HS-5 (cell line): ENCODE data around the gene PLAU.
"Not testable (repeated sequence)": the region's sequence is repeated elsewhere in the genome, so short reads cannot be mapped to it uniquely, and the experiment has no call there.

Experiments used
- DNase-seq: peaks from one replicate; pipeline ENCODE4 v3.0.0-alpha.2; 2012; ENCODE audit warnings: low read depth

PLAU gene

DNA sequence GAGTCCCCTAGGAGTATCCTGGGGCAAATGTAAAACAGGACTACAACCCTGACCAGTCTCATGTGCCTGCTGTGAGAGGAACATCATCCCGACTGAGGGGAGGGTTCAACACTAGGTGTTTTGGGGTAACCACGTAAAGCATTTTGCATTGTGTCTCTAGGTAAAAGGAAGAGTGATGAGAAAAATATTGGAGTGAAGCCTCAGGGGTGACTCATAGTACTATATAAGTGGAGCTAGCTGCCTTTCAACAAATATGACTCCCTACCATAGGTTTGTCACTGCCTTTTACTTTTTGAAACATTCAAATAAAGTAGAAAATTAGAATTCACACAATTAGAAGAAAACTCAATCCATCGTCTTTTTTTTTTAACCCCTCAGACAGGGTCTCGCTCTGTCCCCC is 34.0 kb upstream of the PLAU start:
- DNase-seq: no peak

- DNase-seq: no peak
Measured at GRCh38 chr10:73877533-73878160, 33.3 kb upstream of the PLAU start.

DNA sequence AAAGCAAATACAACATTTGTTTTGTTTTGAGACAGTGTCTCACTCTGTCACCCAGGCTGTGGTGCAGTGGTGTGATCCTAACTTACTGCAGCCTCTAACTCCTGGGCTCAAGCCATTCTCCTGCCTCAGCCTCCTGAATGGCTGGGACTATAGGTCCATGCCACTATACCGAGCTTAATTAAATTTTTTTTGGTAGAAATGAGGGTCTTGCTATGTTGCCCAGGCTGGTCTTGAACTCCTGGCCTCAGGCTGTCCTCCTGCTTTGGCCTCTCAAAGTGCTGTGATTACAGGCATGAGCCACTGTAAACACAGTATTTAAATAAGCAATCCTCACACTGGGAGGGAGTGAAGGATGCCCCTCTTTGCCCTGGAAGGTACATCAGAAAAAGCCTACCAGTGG is 32.6 kb upstream of the PLAU start:
- DNase-seq: no peak

DNA sequence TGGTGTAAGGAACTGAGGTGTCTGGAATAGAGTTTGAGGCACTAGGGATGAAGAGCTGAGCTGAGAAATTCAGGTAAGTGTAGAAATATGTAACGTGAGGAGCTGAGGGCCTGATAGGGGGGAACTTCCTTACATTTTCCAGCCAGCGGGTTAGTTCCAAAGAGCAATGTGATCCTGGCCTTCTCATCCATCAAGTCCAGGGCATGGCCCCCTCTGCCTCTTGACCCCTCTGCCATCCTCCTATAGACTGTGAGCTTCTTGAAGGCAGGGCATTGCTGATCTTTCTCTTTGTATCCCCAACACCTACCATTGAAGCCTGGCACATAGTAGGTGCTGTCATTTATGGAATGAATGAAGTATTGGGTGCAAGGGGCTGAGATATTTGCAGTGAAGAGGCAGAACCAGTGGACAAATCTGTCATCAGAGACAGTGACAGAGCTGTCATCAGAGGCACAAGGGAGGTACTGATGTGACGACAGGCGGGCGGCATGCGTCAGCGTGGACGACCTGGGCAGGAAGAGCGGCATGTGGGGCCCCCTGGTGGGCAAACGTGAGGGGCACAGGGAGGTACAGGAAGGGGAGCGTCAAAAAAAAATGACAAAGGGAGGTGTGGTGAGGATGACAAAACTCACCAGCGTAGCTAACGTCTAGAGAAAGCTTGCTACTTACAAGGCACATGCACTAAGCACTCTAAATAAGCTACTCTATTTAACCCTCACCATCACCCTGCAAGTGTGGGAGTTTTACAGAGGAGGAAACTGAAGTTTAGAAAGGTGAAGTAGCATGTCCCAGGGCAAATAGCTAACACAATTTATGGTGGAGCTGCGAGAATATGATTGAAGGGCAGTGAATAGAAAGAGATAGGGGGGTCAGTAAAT is 31.4 kb upstream of the PLAU start:
- no peak for DNase-seq

DNA sequence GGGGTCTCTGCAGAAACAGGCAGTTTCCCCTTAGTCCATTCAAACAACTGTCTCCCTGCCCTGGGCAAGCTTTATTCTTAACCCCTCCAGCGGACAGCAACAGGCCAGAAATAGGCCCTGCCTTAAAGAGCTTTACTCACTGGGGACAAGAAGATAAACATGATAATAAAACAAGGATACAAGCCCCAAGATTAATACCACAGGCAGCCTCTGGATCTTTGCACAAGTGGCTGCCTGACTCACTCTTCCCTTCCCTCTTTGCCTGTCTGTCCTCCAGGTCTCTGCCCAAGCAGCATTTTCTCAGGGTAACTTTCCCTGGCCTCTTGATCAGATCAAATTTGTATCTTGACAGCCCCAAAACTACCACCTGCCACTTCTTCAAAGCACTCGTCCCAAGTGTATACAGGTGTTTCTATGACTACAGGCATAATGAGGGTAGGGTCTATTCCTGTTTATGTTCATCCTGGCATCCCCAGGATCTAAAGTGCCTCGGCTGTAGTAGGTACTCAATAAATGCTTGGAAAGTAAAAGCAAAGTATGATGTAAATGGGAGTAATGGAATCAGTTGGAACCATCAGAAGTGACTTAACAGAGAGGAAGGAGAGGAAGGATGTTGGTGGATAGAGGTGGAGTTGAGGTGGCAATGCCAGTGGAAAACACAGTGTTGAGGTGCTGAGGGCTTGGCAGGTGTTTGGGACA is 29.6 kb upstream of the PLAU start:
- DNase-seq: no peak

GRCh38 chr10:73884017-73884416 is 26.9 kb upstream of the PLAU start:
- DNase-seq: no peak

GRCh38 chr10:73886085-73886529 is 24.8 kb upstream of the PLAU start:
- DNase-seq: no peak

DNA sequence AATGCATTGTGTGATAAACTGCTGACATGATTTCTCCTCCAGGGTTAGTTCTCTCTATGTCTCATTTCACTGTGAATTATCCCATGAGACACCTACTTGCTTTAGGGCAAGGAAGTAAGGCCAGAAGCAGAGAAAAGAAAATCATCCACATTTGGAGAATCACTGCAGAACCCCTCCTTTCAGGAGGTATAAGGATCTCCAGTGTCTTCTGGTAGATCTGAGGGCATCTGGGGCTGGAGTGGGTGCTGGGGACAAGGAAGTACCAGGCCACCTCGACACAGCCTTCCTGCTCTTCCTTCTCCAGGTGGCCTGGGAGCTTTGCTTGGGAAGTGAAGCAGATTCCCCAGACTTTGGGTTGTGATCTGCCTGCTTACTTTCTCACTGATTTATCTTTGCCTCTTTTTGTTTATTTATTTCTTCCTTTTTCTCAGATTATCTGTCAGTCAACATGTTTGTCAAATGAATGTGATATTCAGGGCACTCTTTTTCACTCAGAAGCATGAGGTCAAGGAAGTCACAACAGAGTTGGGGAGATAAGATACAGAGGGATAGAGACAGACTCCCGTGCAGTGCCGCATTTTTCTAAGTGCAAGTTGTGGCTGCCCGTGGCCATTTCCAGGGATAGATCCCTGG is 24.2 kb upstream of the PLAU start:
- no peak for DNase-seq

DNA sequence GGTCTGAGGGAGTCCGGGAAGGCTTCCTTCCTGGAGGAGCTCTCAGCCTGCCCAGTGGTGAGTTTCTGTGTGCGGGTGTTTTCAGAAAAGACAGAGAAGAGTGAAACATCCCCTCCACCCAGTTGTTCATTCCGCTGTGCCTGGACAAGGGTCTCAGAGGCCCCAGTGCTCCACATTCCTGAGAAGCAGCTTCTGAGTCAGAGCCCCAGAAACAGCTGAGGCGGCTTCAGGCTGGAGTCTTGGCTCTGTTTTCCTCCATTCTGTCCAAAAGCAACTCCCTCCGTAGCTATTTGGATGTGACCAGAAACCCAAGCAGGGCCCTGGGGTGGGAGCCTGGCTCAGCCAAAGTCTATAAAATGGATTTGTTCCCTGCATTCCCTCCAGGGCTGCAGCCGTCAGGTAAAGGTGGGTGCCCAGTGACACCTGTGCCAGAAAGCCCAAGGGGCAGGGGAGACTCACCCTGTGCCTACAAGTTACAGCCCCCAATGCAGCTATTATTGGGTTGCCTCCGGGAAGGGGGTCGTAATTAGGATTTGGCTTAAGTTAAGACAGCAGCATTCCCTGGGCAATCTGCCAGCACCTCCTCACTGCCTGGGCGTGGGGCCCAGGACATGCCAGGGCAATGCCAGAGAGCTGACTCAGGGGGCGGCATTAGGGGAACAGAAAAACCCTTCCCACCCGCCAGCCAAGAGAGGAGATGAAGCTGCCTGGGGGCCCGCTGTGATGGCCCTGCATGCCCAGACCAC is 23.5 kb upstream of the PLAU start:
- DNase-seq: no peak

- DNase-seq: no peak
Measured at GRCh38 chr10:73888514-73888913, 22.4 kb upstream of the PLAU start.

DNA sequence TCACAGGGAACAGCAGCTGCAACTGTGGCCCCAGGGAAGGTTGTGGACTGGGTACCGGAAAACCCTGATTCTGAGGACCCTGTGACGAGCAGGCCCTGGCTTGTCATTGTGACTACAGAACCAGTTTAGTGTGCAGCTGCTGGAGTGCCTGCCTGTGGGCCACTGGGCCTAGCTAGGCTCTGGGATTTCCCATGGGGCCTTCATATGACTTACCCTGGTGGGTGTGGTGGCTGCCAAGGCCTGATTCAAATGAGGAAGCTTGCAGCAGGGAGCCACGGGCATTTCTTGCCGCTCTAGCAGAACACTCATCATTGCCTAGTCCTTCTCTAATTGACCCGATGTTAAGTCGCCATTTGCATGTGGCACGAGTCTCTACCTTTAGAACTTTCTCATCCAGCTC is 21.9 kb upstream of the PLAU start:
- no peak for DNase-seq

- not testable (repeated sequence) for DNase-seq
Measured at GRCh38 chr10:73889416-73889815, 21.5 kb upstream of the PLAU start.

DNA sequence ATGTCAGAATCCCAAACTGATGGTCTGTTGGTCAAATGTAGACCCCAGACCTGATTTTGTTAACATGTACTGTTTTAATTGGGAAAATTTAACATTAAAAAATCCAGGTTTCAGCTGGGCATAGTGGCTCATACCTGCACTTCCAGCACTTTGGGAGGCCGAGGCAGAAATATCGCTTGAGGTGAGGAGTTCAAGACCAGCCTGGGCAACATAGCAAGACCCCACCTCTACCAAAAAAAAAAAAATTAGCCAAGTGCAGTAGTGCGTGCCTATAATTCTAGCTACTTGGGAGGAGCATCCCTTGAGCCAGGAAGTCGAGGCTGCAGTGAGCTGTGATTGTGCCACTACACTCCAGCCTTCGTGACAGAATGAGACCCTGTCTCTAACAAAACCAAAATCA is 20.7 kb upstream of the PLAU start:
- no peak for DNase-seq

- DNase-seq: not testable (repeated sequence)
Measured at GRCh38 chr10:73890830-73891229, 20.1 kb upstream of the PLAU start.

DNA sequence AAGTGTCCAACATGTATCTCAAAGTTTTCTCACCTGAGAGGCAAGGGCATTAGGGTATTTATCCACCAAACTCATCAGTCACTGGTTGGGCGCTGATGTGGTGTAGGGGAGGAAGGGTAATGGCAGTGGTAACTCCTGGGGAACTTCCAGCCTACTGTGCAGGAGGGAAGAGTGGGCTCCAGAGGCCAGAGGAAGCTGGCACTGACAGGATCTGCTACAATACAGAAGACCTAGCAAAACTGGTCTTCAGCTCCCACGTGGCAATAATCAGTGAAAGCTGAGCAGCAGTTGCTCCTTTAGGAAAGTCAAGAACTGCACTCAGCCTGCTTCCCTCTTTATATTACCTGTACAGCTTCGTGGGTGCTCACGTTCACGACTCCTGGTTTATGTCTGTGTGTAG is 19.4 kb upstream of the PLAU start:
- DNase-seq: no peak

- no peak for DNase-seq
Measured at GRCh38 chr10:73892310-73893030, 18.5 kb upstream of the PLAU start.

- DNase-seq: no peak
Measured at GRCh38 chr10:73893426-73893825, 17.5 kb upstream of the PLAU start.

DNA sequence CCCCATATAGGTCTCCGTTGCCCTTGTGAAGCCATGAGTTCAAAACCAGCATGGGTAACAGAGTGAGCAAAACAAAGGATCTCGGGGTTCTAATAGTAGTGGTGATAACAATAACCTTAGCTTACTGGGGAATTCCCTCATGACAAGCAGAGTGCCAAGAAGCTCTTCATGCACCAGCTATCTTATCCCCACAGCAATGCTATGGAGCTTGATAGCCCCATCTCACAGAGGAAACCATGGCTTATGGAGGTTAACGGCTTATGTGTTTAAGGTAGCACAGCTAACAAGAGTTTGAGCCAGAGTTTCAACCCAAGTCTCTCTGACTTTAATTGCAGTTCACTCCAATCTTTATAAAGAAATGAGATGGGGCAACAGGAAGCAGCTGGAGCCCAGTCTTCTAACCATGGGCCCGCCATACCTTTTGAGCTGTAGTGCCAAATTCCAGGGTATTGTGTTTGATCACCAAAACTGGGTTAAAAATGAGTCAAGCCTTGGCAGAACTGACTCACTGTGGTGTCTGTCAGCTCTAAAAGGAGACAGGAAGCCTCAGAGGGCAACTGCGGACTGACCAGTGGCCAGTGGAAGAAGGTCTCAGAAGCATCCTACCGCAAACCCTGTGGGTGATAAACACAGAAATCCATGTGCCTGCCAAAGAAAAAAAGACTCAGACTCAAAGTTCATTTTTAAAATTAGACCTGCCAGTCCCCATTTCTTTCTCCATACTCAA is 16.5 kb upstream of the PLAU start:
- no peak for DNase-seq

DNA sequence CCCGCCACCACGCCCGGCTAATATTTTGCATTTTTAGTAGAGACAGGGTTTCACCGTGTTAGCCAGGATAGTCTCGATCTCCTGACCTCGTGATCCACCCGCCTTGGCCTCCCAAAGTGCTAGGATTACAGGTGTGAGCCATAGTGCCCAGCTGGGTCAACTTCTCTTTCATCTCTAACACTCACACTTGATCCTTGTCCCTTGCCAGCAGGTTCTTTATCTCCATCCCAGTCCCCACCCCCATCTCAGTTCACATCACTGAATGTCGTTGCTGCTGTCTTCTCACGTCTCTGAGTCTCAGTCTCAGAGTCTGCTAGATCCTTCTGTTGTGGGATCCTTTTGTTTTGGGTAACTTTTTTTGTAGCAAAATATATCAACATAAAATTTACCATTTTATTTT is 15.6 kb upstream of the PLAU start:
- not testable (repeated sequence) for DNase-seq

DNA sequence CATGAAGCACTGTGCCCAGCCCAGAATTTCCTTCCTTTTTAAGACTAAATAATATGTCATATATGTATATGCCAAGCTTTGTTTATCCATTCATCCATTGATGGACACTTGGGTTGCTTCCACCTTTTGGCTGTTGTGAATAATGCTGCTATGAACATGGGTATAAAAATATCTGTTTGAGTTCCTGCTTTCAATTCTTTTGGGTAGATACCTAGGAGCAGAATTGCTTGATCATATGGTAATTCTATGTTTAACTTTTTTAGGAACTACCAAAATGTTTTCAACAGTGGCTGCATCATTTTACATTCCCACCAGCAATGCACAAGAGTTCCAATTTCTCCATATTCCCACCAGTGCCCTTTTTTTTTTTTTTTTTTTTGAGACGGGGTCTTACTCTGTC is 13.2 kb upstream of the PLAU start:
- no peak for DNase-seq
